GM12878 (cell line): ENCODE results near the gene PPP1R10. TPM values are rescaled to one million over a fixed set of nuclear protein-coding genes. Genes with fewer than 3 reads are reported as not detected.

Experiments
- CEBPB ChIP-seq, 2 experiments: fragments of 150-350 bp in 1 of 2; IDR thresholded peaks; 2 replicates each; pipeline ENCODE4 v1.6.1; 2012 to 2014; ENCODE audit warnings: low read depth in 2 of 2, low read length in 2 of 2, borderline replicate concordance in 1 of 2, inconsistent platforms in 1 of 2
- CEBPZ ChIP-seq: fragments of 150-350 bp; IDR thresholded peaks from 2 replicates; pipeline ENCODE4 v1.6.1; 2016; ENCODE audit warnings: low read depth, low read length
- CREB1 ChIP-seq: IDR thresholded peaks from 2 replicates; pipeline ENCODE4 v1.6.1; 2012; ENCODE audit warnings: low read depth, mild to moderate bottlenecking, inconsistent platforms
- IRF4 ChIP-seq: IDR thresholded peaks from 2 replicates; pipeline ENCODE4 v1.6.1; 2011; ENCODE audit warnings: low read depth, low read length
- MEF2A ChIP-seq: IDR thresholded peaks from 2 replicates; pipeline ENCODE4 v1.6.1; 2011; ENCODE audit warnings: low read depth, mild to moderate bottlenecking, low read length, moderate library complexity; ENCODE audit not compliant: insufficient read depth
- STAT3 ChIP-seq: IDR thresholded peaks from 2 replicates; pipeline ENCODE4 v1.6.1; 2011; ENCODE audit warnings: low read depth, low read length, improper control_type of control experiment
- ZNF592 ChIP-seq: fragments of 450-650 bp; IDR thresholded peaks from 2 replicates; pipeline ENCODE4 v1.6.1; 2017; ENCODE audit warnings: mild to moderate bottlenecking, moderate library complexity
- polyA plus RNA-seq, 11 experiments: library from polyadenylated mRNA; depleted of rRNA in 4 of 11; unstranded in 6 of 11; stranded (reverse) in 5 of 11; fragments of >200 nt; fragmentation: Nextera tagmentation in 4 of 11; fragmentation: Illumina TruSeq in 1 of 11; extraction: Ambion mirVana in 4 of 11; extraction: Trizol in 1 of 11; gene quantifications; 1 replicate in 1 of 11; 2 replicates in 10 of 11; pipeline versions ENCODE4 v1.2.1 to v1.2.3, GENCODE V29; 2011 to 2016; ENCODE audit warnings: inconsistent platforms in 2 of 11, missing spikeins in 2 of 11, low read depth in 1 of 11
- total RNA-seq, 4 experiments: library from RNA; depleted of rRNA in 3 of 4; stranded (reverse); fragments of >200 nt in 3 of 4; fragmentation: Illumina TruSeq in 1 of 4; extraction: Trizol in 1 of 4; gene quantifications; 2 replicates each; pipeline versions ENCODE4 v1.2.1 to v1.2.3, GENCODE V29; 2013 to 2021

The PPP1R10 gene
- total and polyA plus RNA-seq, 10 of the 15 experiments (the other 5 are each of a cell fraction or from before 2014, with no cell fraction given) = 11.3 to 83.8 (median 41.2) TPM

- TF ChIP-seq CEBPB (IDR thresholded peaks at IDR 0.05; ENCODE audit: borderline replicate concordance in 1 of 2, low read depth in 2 of 2, low read length in 2 of 2) (no peak), MEF2A (no peak), STAT3 (no peak), CREB1 (no peak), ZNF592 (no peak), CEBPZ (no peak), IRF4 (no peak)
- TF ChIP-seq, all 136 proteins: peak for 0
These were observed 26.0 kb downstream of the PPP1R10 start (continued) for GRCh38 chr6:30591008-30591407.
